HepG2 (cell line): ENCODE results near the gene TGFBI. TPM values are rescaled to one million over a fixed set of nuclear protein-coding genes. Genes with fewer than 3 reads are reported as not detected.

Experiments used
- ATAC-seq: fragments of 200-7000 bp; cut with Tn5 transposase; 3 replicates; pipeline ENCODE4 v1.9.1; 2020; ENCODE audit warnings: mild to moderate bottlenecking, moderate library complexity
- BruUV-seq: library from RNA; stranded (reverse); fragments of 400-500 nt; replicated peaks from 2 replicates; lab custom pipeline; 2021; lab: Mats Ljungman, UMichigan
- CTCF ChIA-PET: fragments of 300-600 bp; formaldehyde crosslinking; extraction: SDS; loops from one replicate; lab custom pipeline; 2021; ENCODE audit warnings: low total read pairs, inconsistent platforms, low intra/inter-chr PET ratio; lab: Yijun Ruan, JAX
- POLR2A ChIA-PET: fragments of 350-600 bp; sonication (Branson Sonifier 250); formaldehyde crosslinking; loops from one replicate; lab custom pipeline; 2020; ENCODE audit warnings: antibody characterized with exemption, inconsistent platforms; lab: Yijun Ruan, JAX
- DNase-seq: peaks from one replicate; pipeline ENCODE4 v3.0.0-alpha.2; 2015; ENCODE audit warnings: low spot score
- FAIRE-seq: peaks from 3 replicates; lab custom pipeline; 2011; peaks lifted over from hg19 to GRCh38; lab: Jason Lieb, UNC
- H2AFZ ChIP-seq: one replicate; pipeline ENCODE4 v1.6.1; 2011; ENCODE audit warnings: low read length, inconsistent platforms
- H3K27ac ChIP-seq: fragments of 300-600 bp; 3 replicates; pipeline ENCODE4 v1.8.0; 2011; ENCODE audit warnings: mixed run types, mild to moderate bottlenecking, mixed read lengths, low read length, inconsistent platforms; ENCODE audit not compliant: insufficient read depth; ENCODE audit errors: extremely low read length
- H3K27me3 ChIP-seq, 2 experiments: fragments of 200-600 bp in 1 of 2; 2 replicates in 1 of 2; 3 replicates in 1 of 2; pipeline versions ENCODE4 v1.6.0 to v1.8.0; 2011; ENCODE audit warnings: low read length in 2 of 2, mild to moderate bottlenecking in 2 of 2, moderate library complexity in 2 of 2, inconsistent platforms in 1 of 2; ENCODE audit not compliant: insufficient read depth in 2 of 2, control insufficient read depth in 1 of 2
- H3K36me3 ChIP-seq, 2 experiments: fragments of 200-600 bp in 1 of 2; replicated peaks in 1 of 2; 2 replicates in 1 of 2; 3 replicates in 1 of 2; pipeline versions ENCODE4 v1.5.1 to v1.8.0; 2011; ENCODE audit warnings: low read length in 2 of 2, inconsistent platforms in 1 of 2; ENCODE audit not compliant: insufficient read depth in 2 of 2, control insufficient read depth in 1 of 2
- H3K4me1 ChIP-seq: 2 replicates; pipeline ENCODE4 v1.5.1; 2012; ENCODE audit warnings: low read length, inconsistent platforms; ENCODE audit not compliant: insufficient read depth
- H3K4me2 ChIP-seq: 2 replicates; pipeline ENCODE4 v1.6.0; 2011; ENCODE audit warnings: low read depth, low read length, inconsistent platforms
- H3K4me3 ChIP-seq, 3 experiments: fragments of 200-600 bp in 1 of 3; sonication (generic), shearing (Covaris generic) in 1 of 3; replicated peaks in 1 of 3; 2 replicates each; pipeline ENCODE4 v1.5.1; 2011 to 2016; ENCODE audit warnings: low read length in 3 of 3, inconsistent platforms in 2 of 3, low read depth in 2 of 3, mild to moderate bottlenecking in 2 of 3, control low read depth in 1 of 3, mixed read lengths in 1 of 3; ENCODE audit not compliant: insufficient read depth in 1 of 3
- H3K79me2 ChIP-seq: one replicate; pipeline ENCODE4 v1.6.1; 2011; ENCODE audit warnings: low read length, inconsistent platforms; ENCODE audit not compliant: insufficient read depth
- H3K9ac ChIP-seq: 2 replicates; pipeline ENCODE4 v1.6.0; 2011; ENCODE audit warnings: mild to moderate bottlenecking, low read depth, low read length, inconsistent platforms; ENCODE audit not compliant: insufficient read depth
- H3K9me3 ChIP-seq: 2 replicates; pipeline ENCODE4 v1.5.1; 2012; ENCODE audit warnings: mild to moderate bottlenecking, low read length
- H4K20me1 ChIP-seq: 2 replicates; pipeline ENCODE4 v1.6.0; 2011; ENCODE audit warnings: inconsistent platforms, mild to moderate bottlenecking, low read length, moderate library complexity; ENCODE audit not compliant: insufficient read depth
- AHR ChIP-seq: IDR thresholded peaks from 2 replicates; pipeline ENCODE4 v1.6.1; 2018; ENCODE audit warnings: missing genetic modification reagents, missing compliant biosample characterization
- ATRX ChIP-seq: sonication (generic); formaldehyde crosslinking; IDR thresholded peaks from 2 replicates; pipeline ENCODE4 v1.4.0; 2020; ENCODE audit warnings: missing genetic modification reagents, borderline replicate concordance
- IRX3 ChIP-seq: sonication (generic); formaldehyde crosslinking; IDR thresholded peaks from 2 replicates; pipeline ENCODE4 v1.8.1; 2023; ENCODE audit warnings: mild to moderate bottlenecking, low read depth, missing genetic modification reagents, borderline replicate concordance
- KDM3A ChIP-seq: IDR thresholded peaks from 2 replicates; pipeline ENCODE4 v1.6.1; 2018; ENCODE audit warnings: low read depth, missing compliant biosample characterization
- TBX2 ChIP-seq: sonication (generic); formaldehyde crosslinking; IDR thresholded peaks from 2 replicates; pipeline ENCODE4 v1.5.0; 2020; ENCODE audit warnings: missing genetic modification reagents, mild to moderate bottlenecking, borderline replicate concordance
- TP53 ChIP-seq: sonication (generic); formaldehyde crosslinking; conservative IDR thresholded peaks from 2 replicates; pipeline ENCODE4 v1.4.0; 2020; ENCODE audit warnings: missing genetic modification reagents
- ZNF282 ChIP-seq: fragments of 450-650 bp; IDR thresholded peaks from 2 replicates; pipeline ENCODE4 v1.6.1; 2018; ENCODE audit not compliant: partially characterized antibody
- ZNF788 ChIP-seq: sonication (generic); formaldehyde crosslinking; IDR thresholded peaks from 2 replicates; pipeline ENCODE4 v1.5.0; 2020; ENCODE audit warnings: mild to moderate bottlenecking, missing genetic modification reagents, borderline replicate concordance
- ZSCAN5A ChIP-seq: sonication (generic); formaldehyde crosslinking; IDR thresholded peaks from 2 replicates; pipeline ENCODE4 v1.8.0; 2022; ENCODE audit warnings: mild to moderate bottlenecking, missing genetic modification reagents, borderline replicate concordance
- WGBS: methylation state at CpG from one replicate; pipeline ENCODE4 v1.1.6; 2017; ENCODE audit warnings: low lambda C conversion rate; 5-methylcytosine and 5-hydroxymethylcytosine counted together
- in situ Hi-C: cut with HindIII; loops from 2 replicates; pipeline ENCODE4 v1.10.0; 2017; ENCODE audit warnings: low pct_unique_long_range_greater_than_20kb; ENCODE audit not compliant: extremely low pct_ligation_motif_present
- intact Hi-C: fragments of 100-400 bp; cut with micrococcal nuclease; formaldehyde crosslinking; loops from one replicate; pipeline ENCODE4 v1.10.0; 2022; ENCODE audit not compliant: unreplicated experiment
- polyA plus RNA-seq, 8 experiments: library from polyadenylated mRNA; depleted of rRNA in 3 of 8; stranded (reverse) in 7 of 8; unstranded in 1 of 8; fragments of >200 nt; fragmentation: Illumina TruSeq in 4 of 8; extraction: Trizol in 4 of 8; gene quantifications; 2 replicates each; pipeline versions ENCODE4 v1.2.1 to v1.2.3, GENCODE V29; 2011 to 2016; ENCODE audit warnings: low read depth in 4 of 8, missing spikeins in 1 of 8, mixed read lengths in 1 of 8; ENCODE audit not compliant: insufficient read depth in 1 of 8
- total RNA-seq, 5 experiments: library from RNA; depleted of rRNA; stranded (reverse); fragments of >200 nt; fragmentation: Illumina TruSeq; extraction: Trizol; gene quantifications; 2 replicates each; pipeline ENCODE4 v1.2.3, GENCODE V29; 2016; ENCODE audit warnings: low read depth in 1 of 5

TGFBI gene
- total and polyA plus RNA-seq, 2 of the 13 experiments (the other 11 are each of a cell fraction or from before 2014, with no cell fraction given), result 275 to 457 TPM

DNA sequence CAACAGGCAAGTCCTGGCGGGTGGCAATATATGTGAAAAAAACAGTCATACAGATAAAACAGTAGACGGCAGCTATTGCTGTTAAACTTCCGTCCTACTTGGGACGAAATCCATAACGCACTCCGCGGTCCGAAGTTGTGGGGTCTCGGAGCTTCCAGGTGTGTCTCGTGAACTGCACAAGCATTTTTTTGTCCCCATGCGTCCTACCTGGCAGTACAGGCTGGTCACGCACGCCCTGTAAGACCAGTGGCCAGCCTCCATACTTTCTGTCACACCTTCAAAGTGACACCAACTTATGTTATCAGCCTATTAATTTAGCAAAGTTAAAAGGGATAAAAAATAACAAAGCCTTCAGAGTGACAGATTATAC is 51.3 kb downstream of the TGFBI start:
- Histone ChIP-seq H2AFZ (no peak overlapping the region), H3K4me1 (peaks cover 29% of the 10 kb centered on the region), H4K20me1 (no peaks in the 10 kb centered on the region), H3K9ac (no peak overlapping the region), H3K4me3 (no peak overlapping the region), H3K4me2 (no peak overlapping the region), H3K27ac (no peak overlapping the region), H3K79me2 (no peaks in the 10 kb centered on the region), H3K27me3 (no peaks in the 10 kb centered on the region), H3K36me3 (no peaks in the 10 kb centered on the region), H3K9me3 (no peaks in the 10 kb centered on the region)
- in situ Hi-C loops (loop anchor here (5.0 kb wide), 1 partner anchor 193 kb away; no protein-coding TSS in a partner anchor), intact Hi-C loops (loop anchor here (5.0 kb wide), 1 partner anchor 92 kb away; no protein-coding TSS in a partner anchor)
- ATAC-seq (no peak), FAIRE-seq (no peak), DNase-seq (no peak)
- POLR2A ChIA-PET, result no interaction called here
- no TSS peak for BruUV-seq
- CTCF ChIA-PET, result interaction anchor here (3.6 kb wide), 1 partner anchor 192 kb away, joined by 23 read pairs; no protein-coding TSS in a partner anchor
- TF ChIP-seq ZNF788 (CRISPR knock-in tag) (no peak), TP53 (CRISPR knock-in tag) (no peak), ZSCAN5A (CRISPR knock-in tag) (no peak), IRX3 (CRISPR knock-in tag) (no peak), TBX2 (no peak), ZNF282 (no peak), KDM3A (no peak), ATRX (CRISPR knock-in tag) (no peak), AHR (no peak)
- 97% methylated on average over 13 of the region's 13 CpGs for WGBS
